Endothelial cell of umbilical vein (primary cell): ENCODE data around the gene GLCE.

Source experiments
- CTCF ChIP-seq, 2 donors: IDR thresholded peaks; 1 replicate in 1 of 2; 2 replicates in 1 of 2; pipeline ENCODE4 v1.5.1; 2011; ENCODE audit warnings: low read length in 2 of 2, mild to moderate bottlenecking in 2 of 2, moderate library complexity in 2 of 2, control low read depth in 1 of 2, inconsistent platforms in 1 of 2, low read depth in 1 of 2; ENCODE audit not compliant: insufficient read depth in 1 of 2; ENCODE audit errors: extremely low read depth in 1 of 2
- EZH2 ChIP-seq: IDR thresholded peaks from 2 replicates; pipeline ENCODE4 v1.6.1; 2012; ENCODE audit warnings: borderline replicate concordance, low read depth, mild to moderate bottlenecking, moderate library complexity, low read length, inconsistent platforms; ENCODE audit not compliant: severe bottlenecking
- FOS ChIP-seq: IDR thresholded peaks from 2 replicates; pipeline ENCODE4 v1.6.1; 2011; ENCODE audit warnings: mild to moderate bottlenecking, low read length, moderate library complexity, borderline replicate concordance; ENCODE audit not compliant: insufficient read depth
- POLR2A ChIP-seq: IDR thresholded peaks from 2 replicates; pipeline ENCODE4 v1.6.1; 2012; ENCODE audit warnings: low read depth, mild to moderate bottlenecking, control low read depth, low read length
- POLR2AphosphoS5 ChIP-seq: IDR thresholded peaks from 2 replicates; pipeline ENCODE4 v1.6.1; 2012; ENCODE audit warnings: low read depth, mild to moderate bottlenecking, control low read depth, low read length, moderate library complexity; ENCODE audit not compliant: insufficient read depth

- TF ChIP-seq CTCF (IDR thresholded peaks at IDR 0.05; ENCODE audit: extremely low read depth in 1 of 2, insufficient read depth in 1 of 2, low read depth in 1 of 2, low read length in 2 of 2) (no peak), POLR2A (no peak), POLR2AphosphoS5 (no peak), FOS (no peak), EZH2 (no peak)
Observed at GRCh38 chr15:69131362-69132220, 28.8 kb upstream of the GLCE start.
